A549 (cell line): ENCODE results near the gene AFF1. TPM values are rescaled to one million over a fixed set of nuclear protein-coding genes. Genes with fewer than 3 reads are reported as not detected.

ENCODE experiments used
- ATAC-seq, 2 experiments: fragments of 200-7000 bp in 1 of 2; fragments of >200 bp in 1 of 2; cut with Nextera tagmentation in 1 of 2; cut with Tn5 transposase in 1 of 2; 3 replicates each; pipeline versions ENCODE4 v1.8.0 to v1.9.1; 2018 to 2020; ENCODE audit warnings: mild to moderate bottlenecking in 1 of 2, moderate library complexity in 1 of 2
- CTCF ChIA-PET: fragments of 300-600 bp; sonication (Branson Sonifier 250); formaldehyde crosslinking; extraction: SDS; loops from one replicate; lab custom pipeline; 2021; ENCODE audit warnings: antibody characterized with exemption, inconsistent platforms; lab: Yijun Ruan, JAX
- POLR2A ChIA-PET: fragments of 350-600 bp; formaldehyde crosslinking; extraction: SDS; loops from one replicate; lab custom pipeline; 2021; ENCODE audit warnings: antibody characterized with exemption, inconsistent platforms; lab: Yijun Ruan, JAX
- DNase-seq, 2 experiments: peaks; one replicate each; pipeline versions ENCODE4 v3.0.0 to v3.0.0-alpha.2; 2011 to 2016; ENCODE audit warnings: low read depth in 1 of 2, low spot score in 1 of 2
- FAIRE-seq: peaks from 2 replicates; lab custom pipeline; 2011; peaks lifted over from hg19 to GRCh38; lab: Jason Lieb, UNC
- H3K27ac ChIP-seq, 2 experiments: fragments of >200 bp; sonication (Bioruptor Twin); formaldehyde crosslinking; 3 replicates each; pipeline ENCODE4 v1.5.1; 2016 to 2017
- H3K4me1 ChIP-seq: fragments of >200 bp; sonication (Bioruptor Twin); formaldehyde crosslinking; 3 replicates; pipeline ENCODE4 v1.6.1; 2016
- H3K4me2 ChIP-seq: fragments of >200 bp; sonication (Bioruptor Twin); formaldehyde crosslinking; 3 replicates; pipeline ENCODE4 v1.6.1; 2016
- H3K4me3 ChIP-seq: fragments of >200 bp; sonication (Bioruptor Twin); formaldehyde crosslinking; 3 replicates; pipeline ENCODE4 v1.5.1; 2016
- H3K9me3 ChIP-seq: fragments of >200 bp; sonication (Bioruptor Twin); formaldehyde crosslinking; 3 replicates; pipeline ENCODE4 v1.6.1; 2016
- CHD2 ChIP-seq: fragments of 150-350 bp; IDR thresholded peaks from 2 replicates; pipeline ENCODE4 v1.6.1; 2014; ENCODE audit warnings: low read length; ENCODE audit not compliant: partially characterized antibody
- CHD4 ChIP-seq: fragments of 200-600 bp; sonication (generic); IDR thresholded peaks from 2 replicates; pipeline ENCODE4 v1.6.1; 2016; ENCODE audit warnings: antibody characterized with exemption, mild to moderate bottlenecking, borderline replicate concordance
- EHF ChIP-seq: fragments of 250-450 bp; sonication (Bioruptor Pico); IDR thresholded peaks from 2 replicates; pipeline ENCODE4 v1.5.0; 2020; ENCODE audit warnings: mild to moderate bottlenecking
- EHMT2 ChIP-seq: fragments of 200-600 bp; sonication (generic); IDR thresholded peaks from 2 replicates; pipeline ENCODE4 v1.6.1; 2016; ENCODE audit warnings: antibody characterized with exemption, low read depth, mild to moderate bottlenecking, moderate library complexity
- ELK1 ChIP-seq: fragments of 150-350 bp; IDR thresholded peaks from 2 replicates; pipeline ENCODE4 v1.6.1; 2014; ENCODE audit warnings: low read depth, mild to moderate bottlenecking, low read length
- EP300 ChIP-seq, 2 experiments: fragments of >200 bp; sonication (Bioruptor Twin); formaldehyde crosslinking; IDR thresholded peaks; 2 replicates in 1 of 2; 3 replicates in 1 of 2; pipeline ENCODE4 v1.6.1; 2016 to 2017
- ESRRA ChIP-seq: fragments of 150-350 bp; IDR thresholded peaks from 2 replicates; pipeline ENCODE4 v1.6.1; 2014; ENCODE audit warnings: mild to moderate bottlenecking, low read length, borderline replicate concordance
- HOXB13 ChIP-seq: fragments of 250-450 bp; sonication (Bioruptor Pico); IDR thresholded peaks from 2 replicates; pipeline ENCODE4 v1.5.0; 2020; ENCODE audit warnings: low read depth, mild to moderate bottlenecking, moderate library complexity
- MAFK ChIP-seq: fragments of 450-650 bp; IDR thresholded peaks from 2 replicates; pipeline ENCODE4 v1.6.1; 2014; ENCODE audit not compliant: partially characterized antibody
- NFE2L2 ChIP-seq: fragments of 150-350 bp; conservative IDR thresholded peaks from 2 replicates; pipeline ENCODE4 v1.6.1; 2014; ENCODE audit warnings: low read length
- NPAS2 ChIP-seq: fragments of 250-450 bp; sonication (Bioruptor Pico); IDR thresholded peaks from 2 replicates; pipeline ENCODE4 v1.8.0; 2022; ENCODE audit warnings: mild to moderate bottlenecking, moderate library complexity, borderline replicate concordance
- NR3C1 ChIP-seq: fragments of >200 bp; sonication (Bioruptor Twin); formaldehyde crosslinking; IDR thresholded peaks from 3 replicates; pipeline ENCODE4 v1.6.1; 2017
- PBX3 ChIP-seq: IDR thresholded peaks from 2 replicates; pipeline ENCODE4 v1.6.1; 2012
- POLR2A ChIP-seq: IDR thresholded peaks from 2 replicates; pipeline ENCODE4 v1.6.1; 2012; ENCODE audit warnings: mild to moderate bottlenecking, low read length
- RNF2 ChIP-seq: fragments of 200-600 bp; sonication (generic); IDR thresholded peaks from 2 replicates; pipeline ENCODE4 v1.6.1; 2016; ENCODE audit warnings: low read depth, mild to moderate bottlenecking, antibody characterized with exemption, moderate library complexity, borderline replicate concordance
- WGBS: methylation state at CpG from one replicate; pipeline ENCODE4 v1.1.6; 2017; ENCODE audit errors: missing lambda C conversion rate; 5-methylcytosine and 5-hydroxymethylcytosine counted together
- polyA plus RNA-seq, 4 experiments: library from polyadenylated mRNA; depleted of rRNA in 3 of 4; stranded (reverse); fragments of >200 nt; fragmentation: RNase III in 1 of 4; extraction: RNeasy Plus Mini Kit Qiagen cat#74134 plus additional on column Dnase treatment in 1 of 4; gene quantifications; 2 replicates in 3 of 4; 3 replicates in 1 of 4; pipeline ENCODE4 v1.2.3, GENCODE V29; 2011 to 2017
- TF ChIP-seq, protein P1 (sequence below): fragments of 250-450 bp; sonication (Bioruptor Pico); IDR thresholded peaks from 2 replicates; pipeline ENCODE4 v1.5.0; 2020; ENCODE audit warnings: low read depth, mild to moderate bottlenecking, moderate library complexity
- TF ChIP-seq, protein P2 (sequence below): fragments of >200 bp; sonication (Bioruptor Twin); formaldehyde crosslinking; IDR thresholded peaks from 3 replicates; pipeline ENCODE4 v1.6.1; 2016
- TF ChIP-seq, protein P3 (sequence below): fragments of 250-450 bp; sonication (Bioruptor Pico); IDR thresholded peaks from 2 replicates; pipeline ENCODE4 v1.5.0; 2021; ENCODE audit warnings: mild to moderate bottlenecking, moderate library complexity, borderline replicate concordance
- TF ChIP-seq, protein P4 (sequence below): IDR thresholded peaks from 2 replicates; pipeline ENCODE4 v1.6.1; 2012

AFF1 gene
- polyA plus RNA-seq, 2 of the 4 experiments (the other 2 are of a cell fraction): 13.7 to 15.4 TPM

- H3K27ac ChIP-seq: no peak overlapping the region
- H3K4me1 ChIP-seq: peaks cover 7% of the 10 kb centered on the region; the same call in 1 of the 3 replicates
- TF ChIP-seq, protein P1, sequence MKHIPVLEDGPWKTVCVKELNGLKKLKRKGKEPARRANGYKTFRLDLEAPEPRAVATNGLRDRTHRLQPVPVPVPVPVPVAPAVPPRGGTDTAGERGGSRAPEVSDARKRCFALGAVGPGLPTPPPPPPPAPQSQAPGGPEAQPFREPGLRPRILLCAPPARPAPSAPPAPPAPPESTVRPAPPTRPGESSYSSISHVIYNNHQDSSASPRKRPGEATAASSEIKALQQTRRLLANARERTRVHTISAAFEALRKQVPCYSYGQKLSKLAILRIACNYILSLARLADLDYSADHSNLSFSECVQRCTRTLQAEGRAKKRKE: no peak
- TF ChIP-seq HOXB13 (CRISPR knock-in tag): no peak
- TF ChIP-seq, protein P2, sequence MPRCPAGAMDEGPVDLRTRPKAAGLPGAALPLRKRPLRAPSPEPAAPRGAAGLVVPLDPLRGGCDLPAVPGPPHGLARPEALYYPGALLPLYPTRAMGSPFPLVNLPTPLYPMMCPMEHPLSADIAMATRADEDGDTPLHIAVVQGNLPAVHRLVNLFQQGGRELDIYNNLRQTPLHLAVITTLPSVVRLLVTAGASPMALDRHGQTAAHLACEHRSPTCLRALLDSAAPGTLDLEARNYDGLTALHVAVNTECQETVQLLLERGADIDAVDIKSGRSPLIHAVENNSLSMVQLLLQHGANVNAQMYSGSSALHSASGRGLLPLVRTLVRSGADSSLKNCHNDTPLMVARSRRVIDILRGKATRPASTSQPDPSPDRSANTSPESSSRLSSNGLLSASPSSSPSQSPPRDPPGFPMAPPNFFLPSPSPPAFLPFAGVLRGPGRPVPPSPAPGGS: no peak
- no peak for TF ChIP-seq NPAS2
- TF ChIP-seq NFE2L2: no peak
- no peak for TF ChIP-seq RNF2
- TF ChIP-seq PBX3: no peak
- TF ChIP-seq NR3C1: no peak
- H3K4me3 ChIP-seq: no peak overlapping the region
- CTCF ChIA-PET: no interaction called here
- no peak for DNase-seq
- ATAC-seq: no peak
- no peak for FAIRE-seq
- POLR2A ChIA-PET: no interaction called here
- no peaks in the 10 kb centered on the region for H3K9me3 ChIP-seq
- WGBS: 87% methylated on average over 12 of the region's 12 CpGs
- H3K4me2 ChIP-seq: no peak overlapping the region
These were observed 151.5 kb downstream of the AFF1 start for GRCh38 chr4:87086143-87086805.

DNA sequence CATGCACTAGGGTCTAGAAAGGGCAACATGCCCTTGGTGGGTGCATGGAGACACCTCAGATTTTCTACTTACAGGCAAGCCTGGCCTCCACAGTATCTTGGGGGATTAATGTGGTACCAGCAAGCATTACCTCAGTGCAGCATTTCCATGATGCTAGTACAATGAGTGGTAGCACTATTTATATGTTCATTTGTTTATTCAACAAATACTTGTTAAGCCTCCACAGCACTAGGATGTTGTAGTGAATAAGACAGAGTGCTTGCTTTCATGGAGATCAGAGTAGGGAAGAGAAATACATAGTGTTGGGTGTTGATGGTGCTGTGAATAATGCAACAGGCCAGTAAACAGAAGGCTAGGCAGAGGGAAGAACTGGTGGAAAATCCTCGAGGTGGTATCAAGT lies 152.2 kb downstream of the AFF1 start:
- FAIRE-seq: no peak
- no peaks in the 10 kb centered on the region for H3K9me3 ChIP-seq
- TF ChIP-seq EHMT2 (no peak), MAFK (no peak), CHD2 (no peak), POLR2A (no peak), EP300 (IDR thresholded peaks at IDR 0.05) (no peak)
- peaks cover 14% of the 10 kb centered on the region for H3K4me1 ChIP-seq
- no peak overlapping the region for H3K4me3 ChIP-seq
- no peak overlapping the region for H3K27ac ChIP-seq
- ATAC-seq: no peak
- H3K4me2 ChIP-seq: no peak overlapping the region
- ChIA-PET POLR2A (no interaction called here), CTCF (no interaction called here)
- 71% methylated on average over 1 of the region's 1 CpG for WGBS
- DNase-seq: no peak

- H3K9me3 ChIP-seq: no peaks in the 10 kb centered on the region
- ATAC-seq (no peak), DNase-seq (no peak), FAIRE-seq (no peak)
- H3K4me3 ChIP-seq: no peak overlapping the region
- peaks cover 18% of the 10 kb centered on the region for H3K4me1 ChIP-seq
- H3K4me2 ChIP-seq: no peak overlapping the region
- CTCF ChIA-PET: no interaction called here
- POLR2A ChIA-PET: no interaction called here
- 100% methylated on average over 1 of the region's 1 CpG for WGBS
- no peak overlapping the region for H3K27ac ChIP-seq
- TF ChIP-seq, protein P3, sequence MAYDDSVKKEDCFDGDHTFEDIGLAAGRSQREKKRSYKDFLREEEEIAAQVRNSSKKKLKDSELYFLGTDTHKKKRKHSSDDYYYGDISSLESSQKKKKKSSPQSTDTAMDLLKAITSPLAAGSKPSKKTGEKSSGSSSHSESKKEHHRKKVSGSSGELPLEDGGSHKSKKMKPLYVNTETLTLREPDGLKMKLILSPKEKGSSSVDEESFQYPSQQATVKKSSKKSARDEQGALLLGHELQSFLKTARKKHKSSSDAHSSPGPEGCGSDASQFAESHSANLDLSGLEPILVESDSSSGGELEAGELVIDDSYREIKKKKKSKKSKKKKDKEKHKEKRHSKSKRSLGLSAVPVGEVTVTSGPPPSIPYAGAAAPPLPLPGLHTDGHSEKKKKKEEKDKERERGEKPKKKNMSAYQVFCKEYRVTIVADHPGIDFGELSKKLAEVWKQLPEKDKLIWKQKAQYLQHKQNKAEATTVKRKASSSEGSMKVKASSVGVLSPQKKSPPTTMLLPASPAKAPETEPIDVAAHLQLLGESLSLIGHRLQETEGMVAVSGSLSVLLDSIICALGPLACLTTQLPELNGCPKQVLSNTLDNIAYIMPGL: no peak
- TF ChIP-seq POLR2A (no peak), ESRRA (no peak), ELK1 (no peak), CHD4 (no peak), EHMT2 (no peak), EP300 (IDR thresholded peaks at IDR 0.05) (no peak), EHF (CRISPR knock-in tag) (no peak)
- TF ChIP-seq, protein P4, sequence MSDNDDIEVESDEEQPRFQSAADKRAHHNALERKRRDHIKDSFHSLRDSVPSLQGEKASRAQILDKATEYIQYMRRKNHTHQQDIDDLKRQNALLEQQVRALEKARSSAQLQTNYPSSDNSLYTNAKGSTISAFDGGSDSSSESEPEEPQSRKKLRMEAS: no peak
These were observed 152.6 kb downstream of the AFF1 start for GRCh38 chr4:87087420-87087819.
